HG03457 (cell line): ENCODE measurements around the gene TRIM45.
"Not testable (repeated sequence)": the region's sequence is repeated elsewhere in the genome, so short reads cannot be mapped to it uniquely, and the experiment has no call there.

Experiments used
- ATAC-seq: cut with Tn5 transposase; IDR thresholded peaks from one replicate; pipeline ENCODE4 v1.9.1; 2021; ENCODE audit warnings: moderate number of reproducible peaks; ENCODE audit not compliant: unreplicated experiment

The TRIM45 gene

DNA sequence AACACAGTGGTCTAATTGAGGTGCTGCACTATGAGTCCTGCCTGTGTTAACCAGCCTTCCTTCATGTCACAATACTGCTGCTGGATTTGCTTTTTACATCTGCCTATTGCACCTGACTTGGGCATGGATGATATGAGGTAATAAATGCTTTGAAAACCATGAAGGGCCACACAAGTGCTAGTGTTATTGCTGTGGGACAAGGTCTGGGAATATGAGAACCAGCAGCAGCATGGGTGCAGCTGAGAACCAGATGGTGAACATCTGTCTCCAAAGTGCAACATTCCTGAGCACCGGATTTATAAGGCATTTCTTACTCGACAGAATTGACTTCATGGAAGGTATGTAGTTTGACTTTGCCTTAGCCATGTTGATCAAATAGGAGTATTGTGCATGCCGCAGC lies 16.6 kb downstream of the TRIM45 start:
- ATAC-seq = no peak

DNA sequence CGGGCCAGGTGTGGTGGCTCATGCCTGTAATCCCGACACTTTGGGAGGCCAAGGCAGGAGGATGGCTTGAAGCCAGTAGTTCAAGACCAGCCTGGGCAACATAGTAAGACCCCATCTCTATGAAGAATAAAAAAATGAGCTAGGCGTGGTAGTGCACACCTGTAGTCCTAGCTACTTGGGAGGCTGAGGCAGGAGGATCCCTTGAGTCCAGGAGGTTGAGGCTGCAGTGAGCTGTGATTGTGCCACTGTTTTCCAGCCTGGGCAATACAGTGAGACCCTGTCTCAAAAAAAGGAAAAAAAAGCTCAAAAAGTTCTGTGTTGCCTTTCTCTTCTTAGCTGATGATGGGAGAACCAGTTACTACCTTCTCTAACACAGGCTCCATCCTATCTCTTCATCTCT lies 19.7 kb downstream of the TRIM45 start:
- ATAC-seq = not testable (repeated sequence)

DNA sequence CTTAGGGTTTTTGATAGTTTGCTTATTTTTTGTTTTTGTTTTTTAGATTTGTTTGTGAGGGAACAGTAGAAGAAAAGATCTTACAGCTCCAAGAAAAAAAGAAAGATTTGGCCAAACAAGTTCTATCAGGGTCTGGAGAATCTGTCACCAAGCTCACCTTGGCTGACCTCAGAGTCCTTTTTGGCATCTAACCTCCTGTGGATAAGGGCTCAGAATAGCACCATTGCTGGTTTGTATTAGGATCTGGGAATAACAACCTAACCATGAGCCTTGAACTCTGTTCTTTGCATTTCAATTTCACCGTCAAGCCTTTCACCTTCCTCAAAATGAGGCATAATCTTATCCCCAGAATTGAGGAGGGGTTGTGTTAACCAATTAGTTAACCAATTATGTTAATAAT lies 20.2 kb downstream of the TRIM45 start:
- no peak for ATAC-seq

DNA sequence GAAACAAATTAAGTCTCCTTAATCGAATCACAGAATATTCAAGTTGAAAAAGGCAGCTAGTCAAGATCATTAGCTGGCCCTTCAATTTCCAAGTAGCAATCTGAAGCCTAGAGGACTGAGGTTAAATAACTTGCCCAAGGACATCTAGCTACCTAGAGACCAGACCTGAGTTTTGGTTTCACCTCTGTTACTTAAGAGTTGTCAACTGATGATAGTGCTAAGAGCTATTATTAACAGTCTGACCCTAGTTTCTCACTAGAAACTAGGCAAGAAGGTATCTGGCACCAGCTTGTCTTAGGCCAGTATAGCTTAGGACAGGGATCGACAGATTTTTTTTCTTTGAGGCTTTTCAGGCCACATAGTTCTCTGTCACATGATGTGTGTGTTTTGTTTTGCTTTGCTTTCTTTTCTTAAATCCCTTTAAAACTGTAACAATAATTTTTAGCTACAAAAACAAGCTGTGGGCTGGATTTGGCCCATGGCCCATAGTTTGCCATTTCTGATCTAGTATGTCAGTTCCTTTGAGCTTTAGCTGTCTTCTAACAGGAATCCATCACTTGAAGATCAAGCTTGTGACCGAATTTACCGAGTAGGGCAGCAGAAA lies 23.2 kb downstream of the TRIM45 start:
- no peak for ATAC-seq

DNA sequence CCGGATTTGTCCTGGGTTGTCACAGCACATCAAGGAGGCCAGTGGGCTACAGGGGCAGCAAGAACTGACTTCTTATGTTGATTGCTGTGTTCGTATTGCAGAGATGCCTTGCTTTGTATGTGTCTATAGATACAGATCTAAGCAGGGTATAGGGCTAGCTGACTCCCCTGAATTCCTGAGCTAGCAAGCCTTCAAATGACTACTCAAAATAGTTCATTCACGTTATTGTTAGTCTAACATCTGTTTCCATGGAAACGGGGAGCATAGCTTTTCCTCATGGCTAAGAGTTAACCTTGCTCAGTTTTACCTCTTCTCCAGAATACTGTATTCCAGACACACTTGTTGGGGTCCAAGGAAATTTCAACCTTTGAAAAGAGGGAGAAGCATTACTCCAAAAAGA lies 24.1 kb downstream of the TRIM45 start:
- no peak for ATAC-seq

DNA sequence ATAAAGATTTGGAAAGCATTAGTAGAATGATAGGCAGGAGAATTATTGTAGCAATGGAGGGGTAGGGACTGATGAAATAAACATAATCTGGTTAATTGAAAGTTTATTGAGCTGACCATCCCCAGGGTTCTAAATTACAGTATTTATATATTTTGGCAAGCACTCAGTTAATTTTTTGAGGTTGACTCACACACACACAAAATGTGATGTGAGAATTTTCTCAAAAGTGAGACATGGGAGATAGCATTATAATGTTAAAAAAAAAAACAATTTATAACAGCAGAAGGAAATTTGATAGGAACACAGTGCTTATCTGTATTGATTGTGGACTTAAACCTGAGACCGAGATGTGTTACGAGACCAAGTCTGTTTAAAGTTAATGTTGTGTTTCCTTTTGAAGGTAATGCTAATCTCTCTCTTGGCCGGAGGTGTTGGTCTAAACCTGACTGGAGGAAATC lies 24.6 kb downstream of the TRIM45 start:
- no peak for ATAC-seq

DNA sequence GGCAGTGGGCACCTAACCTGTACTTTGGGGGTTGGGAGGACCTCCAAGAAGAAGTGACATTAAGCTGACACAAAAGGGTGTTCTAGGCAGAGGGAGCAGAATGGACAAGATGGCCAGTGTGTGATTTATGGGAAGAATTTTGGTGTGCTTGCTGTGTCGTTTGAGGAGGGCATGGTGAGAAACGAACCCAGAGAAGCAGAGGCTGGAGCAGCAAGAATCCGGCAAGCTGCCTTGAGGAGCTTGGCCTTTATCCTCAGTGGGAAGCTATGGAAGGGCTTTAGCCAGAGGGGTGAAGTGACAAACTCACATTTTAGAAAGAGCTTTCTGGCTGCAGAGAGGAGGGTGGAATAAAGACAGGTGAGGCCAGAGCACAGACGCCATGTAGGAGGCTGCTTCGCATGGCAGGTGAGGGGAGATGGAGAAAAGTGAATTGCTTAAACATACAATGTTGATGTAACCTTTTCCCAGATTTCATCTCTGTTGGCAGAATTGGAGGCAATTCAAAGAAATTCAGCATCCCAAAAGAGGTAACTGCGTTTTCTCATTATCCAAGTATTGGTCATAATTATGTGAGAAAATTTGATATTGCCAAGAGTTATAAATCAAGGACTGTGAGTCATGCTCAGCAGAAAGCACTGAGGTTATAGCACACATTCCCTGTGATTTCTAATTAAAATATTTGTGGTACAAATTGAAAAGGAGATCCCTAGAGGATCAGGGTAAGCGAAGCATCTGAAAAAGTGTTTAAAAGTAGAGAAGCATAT lies 26.5 kb downstream of the TRIM45 start:
- no peak for ATAC-seq

DNA sequence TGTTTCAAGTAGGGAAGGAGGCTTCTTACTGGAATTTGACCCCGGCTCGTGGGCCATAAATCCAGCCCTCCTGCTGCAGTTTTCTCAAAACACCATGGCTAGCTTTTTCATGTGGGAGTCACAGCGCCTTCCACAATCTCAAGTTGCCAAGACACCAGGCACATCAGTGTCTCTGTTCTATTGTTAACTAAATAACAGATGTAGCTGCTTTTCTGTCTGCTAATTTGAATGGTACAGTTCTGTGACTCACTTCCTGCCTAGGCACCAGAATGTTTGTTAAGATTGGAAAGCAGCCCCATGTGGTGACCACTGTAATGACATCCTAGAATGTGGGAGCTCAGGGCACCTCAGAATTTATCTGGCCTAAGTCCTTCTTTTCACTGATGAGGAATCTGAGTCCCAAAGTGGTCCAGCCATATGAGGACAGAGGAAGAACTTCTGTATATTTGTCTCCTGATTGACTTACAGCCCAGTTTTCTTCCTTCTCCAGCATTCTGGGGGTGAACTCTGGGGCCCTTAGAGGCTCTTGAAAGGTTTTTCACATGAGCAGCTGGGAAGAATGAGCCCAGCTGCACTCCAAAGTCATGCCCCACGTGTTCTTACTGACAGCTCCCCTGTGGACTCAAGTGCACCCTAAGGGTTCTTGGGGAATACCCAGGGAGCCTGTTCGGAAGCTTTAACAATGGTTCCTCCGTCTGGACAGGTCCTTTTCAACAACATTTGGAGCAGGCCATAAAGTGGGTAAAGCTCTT lies 27.5 kb downstream of the TRIM45 start:
- no peak for ATAC-seq

DNA sequence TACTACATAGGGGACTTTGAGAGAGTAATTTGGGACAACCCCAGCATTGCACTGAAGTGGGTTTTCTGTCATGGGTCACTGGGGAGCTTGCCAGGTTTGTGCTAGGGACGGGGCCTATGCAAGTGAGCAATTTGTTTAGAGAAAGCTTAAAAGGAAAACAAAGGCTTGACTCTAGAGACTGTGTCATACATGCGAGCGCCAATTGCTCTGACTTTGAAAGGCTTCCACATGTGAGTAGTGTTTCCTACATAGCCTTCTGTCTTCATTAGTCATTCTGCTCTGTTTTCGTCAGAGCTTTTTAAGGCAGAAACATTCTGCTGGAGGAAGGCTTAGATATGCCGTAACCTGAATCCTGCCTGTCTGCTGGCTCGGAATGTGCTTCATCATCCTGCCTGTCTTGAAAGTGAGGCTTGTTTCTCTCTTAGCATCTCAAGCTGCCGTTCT lies 28.4 kb downstream of the TRIM45 start:
- no peak for ATAC-seq

DNA sequence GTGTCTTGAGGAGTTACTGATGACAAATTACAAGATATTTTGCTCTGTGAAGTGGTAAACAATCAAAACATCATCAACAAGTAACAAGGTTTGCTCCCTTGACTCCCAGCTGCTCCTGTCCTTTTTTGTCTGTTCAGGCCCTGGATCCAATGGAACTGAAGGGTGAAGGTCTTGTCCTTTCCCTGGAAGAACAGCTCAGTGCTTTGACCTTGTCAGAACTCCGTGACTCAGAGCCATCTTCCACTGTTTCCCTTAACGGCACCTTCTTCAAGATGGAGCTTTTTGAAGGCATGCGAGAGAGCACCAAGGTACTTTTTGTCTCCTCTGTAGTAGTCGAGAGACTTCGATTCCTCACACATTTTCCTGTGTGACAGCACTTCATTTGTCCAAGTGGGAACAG lies 29.0 kb downstream of the TRIM45 start:
- ATAC-seq = no peak

DNA sequence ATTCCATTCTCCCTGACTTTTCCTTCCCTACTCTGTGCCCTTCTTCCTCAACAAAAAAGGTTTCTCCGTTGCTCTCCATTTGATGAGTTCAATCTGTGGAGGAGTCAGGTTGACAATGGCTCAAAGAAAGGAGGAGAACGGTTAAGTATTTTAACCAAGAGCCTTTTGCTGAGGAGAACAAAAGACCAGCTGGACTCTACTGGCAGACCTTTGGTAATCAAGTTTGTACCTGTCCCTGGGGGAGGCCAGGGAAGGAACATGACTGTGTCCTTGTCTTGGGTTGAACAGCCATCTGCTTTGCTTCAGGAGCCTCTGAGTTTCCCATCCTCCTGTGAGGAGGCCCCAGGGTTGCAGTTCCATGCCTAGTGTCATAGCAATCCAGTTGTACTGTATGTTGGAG lies 31.6 kb downstream of the TRIM45 start:
- no peak for ATAC-seq

DNA sequence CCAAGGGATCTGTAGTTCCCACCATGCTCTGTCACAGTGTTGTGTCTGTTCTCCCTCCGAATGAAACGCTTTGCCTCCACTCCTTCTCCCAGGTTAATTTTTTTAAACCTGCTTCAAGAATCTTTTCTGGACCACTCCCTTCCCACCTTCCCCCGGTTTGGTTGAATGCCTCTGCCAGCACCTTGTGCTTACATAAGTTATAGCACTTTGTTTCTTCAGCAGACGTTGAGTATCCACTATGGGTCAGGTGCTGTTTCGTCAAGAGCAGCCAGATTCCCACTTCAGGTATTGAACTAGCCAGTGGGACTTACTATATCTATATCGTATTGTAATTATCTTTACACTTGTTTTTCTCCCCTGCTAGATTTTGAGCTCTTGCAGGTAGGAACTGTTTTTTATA lies 33.9 kb downstream of the TRIM45 start:
- ATAC-seq = no peak

DNA sequence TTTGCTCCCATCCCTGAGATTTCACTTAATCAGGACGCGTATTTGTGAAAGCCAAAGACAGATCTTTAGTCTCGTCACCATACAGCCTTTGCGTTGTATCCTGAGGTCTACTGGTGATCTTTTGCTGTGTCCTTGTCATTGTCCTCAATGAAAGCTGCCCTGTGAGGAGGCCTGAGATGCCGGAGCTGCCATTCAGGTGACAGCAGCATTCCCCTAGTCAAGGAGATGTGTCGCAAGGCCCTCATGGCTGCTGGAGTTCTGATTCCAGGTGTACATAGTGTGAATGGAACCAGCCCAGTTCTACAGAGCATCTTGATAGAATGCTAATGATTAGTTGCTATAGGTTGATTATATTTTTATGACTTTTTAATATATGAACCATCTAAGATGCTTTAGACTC lies 37.3 kb downstream of the TRIM45 start:
- ATAC-seq = no peak

DNA sequence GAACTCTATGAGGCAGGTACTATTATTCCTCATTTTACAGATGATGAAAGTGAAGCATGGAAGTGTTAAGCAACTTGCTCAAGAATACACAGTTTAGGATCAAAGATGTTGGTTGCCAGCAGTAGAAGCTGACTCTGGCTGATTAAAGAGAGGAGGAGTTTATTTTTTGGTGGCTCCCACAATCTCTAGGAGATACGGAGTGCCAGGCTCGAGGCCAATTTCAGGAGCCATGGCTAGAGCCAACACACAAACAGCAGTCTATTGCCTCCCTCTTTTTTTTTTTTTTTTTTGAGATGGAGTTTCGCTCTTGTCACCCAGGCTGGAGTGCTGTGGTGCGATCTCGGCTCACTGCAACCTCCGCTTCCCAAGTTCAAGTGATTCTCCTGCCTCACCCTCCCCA lies 41.8 kb downstream of the TRIM45 start:
- ATAC-seq = no peak

DNA sequence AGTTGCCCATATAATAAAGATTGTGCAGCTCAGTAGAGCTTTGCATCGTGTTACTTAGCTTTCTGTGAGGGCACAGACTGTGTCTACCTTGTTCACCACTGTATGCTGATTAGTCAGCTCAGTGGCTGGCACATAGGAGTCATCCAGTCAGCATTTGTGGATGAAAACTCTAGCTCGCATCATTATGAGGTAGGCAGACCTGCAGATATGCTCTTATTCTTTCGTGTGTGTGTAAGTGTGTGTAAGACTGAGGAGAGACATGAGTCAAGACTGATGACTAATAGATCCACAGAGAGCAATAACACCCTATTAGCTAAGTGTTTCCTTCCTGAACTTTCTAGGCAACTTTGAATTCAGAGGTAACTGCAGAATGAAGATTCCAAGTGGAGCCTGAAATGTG lies 44.3 kb downstream of the TRIM45 start:
- ATAC-seq = no peak

DNA sequence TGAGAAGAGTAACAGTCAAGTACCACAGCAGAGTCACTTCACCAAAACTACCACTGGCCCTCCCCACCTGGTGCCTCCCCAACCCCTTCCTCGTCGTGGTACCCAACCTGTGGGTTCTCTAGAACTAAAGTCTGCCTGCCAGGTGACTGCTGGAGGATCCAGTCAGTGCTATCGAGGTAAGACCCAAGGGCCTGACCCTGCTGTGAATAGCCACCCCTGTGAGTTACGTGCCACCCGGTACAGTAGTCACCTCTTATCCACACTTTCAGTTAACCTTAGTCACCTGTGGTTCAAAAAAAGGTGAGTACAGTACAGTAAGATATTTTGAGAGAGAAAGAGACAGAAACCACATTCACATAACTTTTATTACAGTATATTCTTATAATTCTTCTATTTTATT lies 44.9 kb downstream of the TRIM45 start:
- ATAC-seq = no peak

DNA sequence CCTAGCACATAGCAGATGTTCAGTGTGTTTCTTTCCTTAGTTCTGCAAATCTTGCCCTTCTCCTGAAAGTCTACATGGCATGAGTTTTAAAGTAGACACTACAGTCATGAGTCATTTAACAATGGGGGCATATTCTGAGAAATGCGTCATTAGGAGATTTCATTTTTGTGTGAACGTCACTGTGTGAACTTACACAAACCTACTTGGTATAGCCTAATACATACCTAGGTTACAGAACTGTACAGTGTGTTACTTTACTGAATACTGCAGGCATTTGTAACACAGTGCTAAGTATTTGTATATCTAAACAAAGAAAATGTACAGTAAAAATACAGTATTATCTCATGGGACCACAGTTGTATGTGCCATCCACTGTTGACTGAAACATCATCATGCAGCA lies 51.4 kb downstream of the TRIM45 start:
- ATAC-seq = no peak

DNA sequence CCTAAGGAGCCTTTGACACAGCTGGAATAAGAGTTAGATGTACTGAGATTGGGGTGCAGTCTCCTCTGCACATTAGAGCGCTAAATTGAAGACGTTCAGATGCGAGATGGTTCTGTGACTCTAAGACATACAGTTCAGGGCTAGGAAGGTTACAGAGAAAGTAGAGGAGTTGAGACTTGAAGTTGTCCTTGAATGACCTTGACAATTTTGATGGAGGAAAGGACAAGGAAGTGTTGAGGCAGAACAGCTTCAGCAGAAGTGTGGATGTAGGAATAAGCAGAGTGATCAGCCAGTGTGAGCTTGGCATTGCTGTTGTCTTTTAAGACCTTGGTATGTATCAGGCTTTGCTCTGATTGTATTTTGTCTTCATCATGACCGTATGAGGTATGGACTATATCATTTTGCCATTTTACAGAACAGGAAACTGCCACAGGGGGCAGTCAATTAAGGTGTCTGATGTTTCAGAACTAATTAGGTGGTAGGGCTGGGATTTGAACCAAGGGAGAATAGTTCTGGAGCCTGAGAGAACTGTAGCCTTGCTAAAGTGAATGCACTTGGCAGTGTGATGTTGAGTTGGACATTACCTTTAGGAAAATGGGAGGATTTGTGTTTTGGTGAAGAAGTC lies 52.2 kb downstream of the TRIM45 start:
- no peak for ATAC-seq

DNA sequence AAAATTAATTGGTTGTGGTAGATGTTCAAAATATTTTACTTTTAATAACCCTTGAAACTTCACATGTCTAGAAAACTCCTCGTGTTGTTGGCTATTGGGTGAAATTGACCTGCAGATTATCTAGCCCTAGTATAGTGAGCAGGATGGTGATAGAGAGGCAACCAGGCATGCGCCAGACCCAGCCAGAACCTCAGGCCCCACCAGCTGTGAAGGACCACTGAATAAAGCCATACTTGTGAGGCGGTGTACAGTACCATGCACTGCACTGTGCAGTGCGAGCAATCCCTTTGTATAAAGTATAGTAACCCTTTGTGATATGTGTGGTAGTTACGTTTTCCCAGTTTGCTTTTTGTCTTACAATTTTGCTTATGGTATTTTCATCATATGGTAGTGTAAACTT lies 53.0 kb downstream of the TRIM45 start:
- ATAC-seq = no peak

DNA sequence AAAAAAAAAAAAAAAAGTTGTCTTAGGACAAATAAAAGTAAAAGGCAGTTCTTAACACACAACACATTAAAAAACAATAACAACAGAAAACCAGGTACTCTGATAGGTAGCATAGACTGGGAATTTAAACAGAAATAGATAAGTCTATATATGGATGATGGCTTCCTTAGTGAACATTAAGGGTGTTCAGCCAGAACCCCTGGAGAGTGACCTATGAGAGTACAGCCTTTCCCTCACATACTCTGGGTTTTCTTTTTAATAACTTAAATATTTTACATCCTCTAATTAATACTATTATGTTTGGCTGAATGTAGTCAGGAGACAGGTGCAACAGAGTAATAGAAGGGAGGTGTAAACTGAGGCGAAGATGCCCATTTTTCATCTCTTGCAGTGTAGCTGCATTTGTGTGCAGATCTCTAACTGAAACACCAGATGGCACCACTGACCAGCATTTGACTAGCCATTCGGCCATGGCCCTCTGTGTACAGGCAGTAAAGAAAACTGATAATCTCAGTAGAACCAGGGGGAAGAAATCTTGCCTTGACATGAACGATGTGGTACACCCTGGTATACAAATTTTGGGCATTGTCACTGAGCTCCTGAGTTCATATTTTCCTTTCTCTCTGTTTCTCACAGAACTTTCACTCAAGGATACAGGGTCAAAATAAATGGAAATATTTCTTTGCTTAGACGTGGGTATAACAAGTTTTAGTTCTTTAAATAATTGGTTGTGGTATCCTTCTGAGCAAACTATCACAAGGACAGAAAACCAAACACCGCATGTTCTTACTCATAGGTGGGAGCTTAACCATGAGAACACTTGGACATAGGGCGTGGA lies 53.8 kb downstream of the TRIM45 start:
- no peak for ATAC-seq

DNA sequence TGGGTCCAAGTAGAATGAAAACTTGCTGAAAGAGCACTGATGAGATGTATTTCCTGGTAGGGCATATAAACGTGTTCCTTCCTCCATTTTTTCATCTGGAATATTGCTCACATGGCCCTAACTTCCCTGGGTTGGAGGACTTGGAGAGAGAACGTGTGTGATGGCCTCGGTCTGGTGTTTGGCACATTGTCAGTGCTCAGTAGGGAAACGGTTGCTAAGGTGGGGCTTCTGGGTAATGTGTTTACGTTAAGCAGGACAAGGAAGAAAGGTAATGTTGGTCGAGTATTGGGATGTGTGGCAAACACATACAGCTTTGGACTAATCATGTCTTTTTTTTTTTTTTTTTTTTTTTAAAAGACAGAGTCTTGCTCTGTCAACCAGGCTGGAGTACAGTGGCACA lies 55.2 kb downstream of the TRIM45 start:
- ATAC-seq = no peak
